ENCODE data around the gene SLC27A5.

DNA sequence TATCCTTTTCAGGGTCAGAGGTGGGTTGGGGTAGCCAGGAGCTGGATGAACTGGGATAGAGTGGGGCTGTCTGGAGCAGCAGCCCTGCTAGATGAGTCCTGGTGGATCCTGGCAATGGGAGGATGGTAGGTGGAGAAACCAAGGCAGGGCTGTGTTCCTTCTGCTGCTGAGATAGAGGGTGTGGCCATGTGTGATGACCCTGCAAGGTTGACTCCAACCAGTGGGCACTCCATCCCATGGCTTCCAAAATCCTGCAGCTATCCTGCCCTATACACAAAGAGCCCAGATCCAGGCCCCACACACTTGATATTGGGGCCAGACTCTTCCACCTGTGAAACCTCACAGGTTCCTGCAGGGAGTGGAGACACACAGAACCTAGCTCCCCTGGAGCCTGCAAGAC, 38.0 kb downstream of the SLC27A5 start:
- TF ChIP-seq FOXA1 (IDR thresholded peaks at IDR 0.05) (no peak), BHLHE40 (IDR thresholded peaks at IDR 0.05; ENCODE audit: borderline replicate concordance) (no peak), FOXM1 (IDR thresholded peaks at IDR 0.05; ENCODE audit: borderline replicate concordance) (no peak), ZNF384 (IDR thresholded peaks at IDR 0.05) (no peak), SUZ12 (IDR thresholded peaks at IDR 0.05) (no peak), TARDBP (IDR thresholded peaks at IDR 0.05) (no peak), HDGF (IDR thresholded peaks at IDR 0.05; ENCODE audit: borderline replicate concordance) (no peak), SP1 (IDR thresholded peaks at IDR 0.05) (no peak), ELF4 (IDR thresholded peaks at IDR 0.05) (no peak), FOXK2 (IDR thresholded peaks at IDR 0.05) (no peak), ARNT (IDR thresholded peaks at IDR 0.05) (no peak)
- TF ChIP-seq, protein P1, sequence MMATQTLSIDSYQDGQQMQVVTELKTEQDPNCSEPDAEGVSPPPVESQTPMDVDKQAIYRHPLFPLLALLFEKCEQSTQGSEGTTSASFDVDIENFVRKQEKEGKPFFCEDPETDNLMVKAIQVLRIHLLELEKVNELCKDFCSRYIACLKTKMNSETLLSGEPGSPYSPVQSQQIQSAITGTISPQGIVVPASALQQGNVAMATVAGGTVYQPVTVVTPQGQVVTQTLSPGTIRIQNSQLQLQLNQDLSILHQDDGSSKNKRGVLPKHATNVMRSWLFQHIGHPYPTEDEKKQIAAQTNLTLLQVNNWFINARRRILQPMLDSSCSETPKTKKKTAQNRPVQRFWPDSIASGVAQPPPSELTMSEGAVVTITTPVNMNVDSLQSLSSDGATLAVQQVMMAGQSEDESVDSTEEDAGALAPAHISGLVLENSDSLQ (IDR thresholded peaks at IDR 0.05), result no peak

Measured in HEK293T (cell line).